AML-193 (cell line): Measurements from ENCODE around the gene LGR4.
"Not testable (repeated sequence)": the region's sequence is repeated elsewhere in the genome, so short reads cannot be mapped to it uniquely, and the experiment has no call there.

Experiments
- DNase-seq, 2 experiments: peaks; one replicate each; lab custom pipeline; 2025; lab: John Stamatoyannopoulos, UW

Gene LGR4

GRCh38 chr11:27348340-27348873 lies 124.2 kb downstream of the LGR4 start:
- DNase-seq = no peak

- no peak for DNase-seq
Measured at GRCh38 chr11:27347359-27348339, 124.9 kb downstream of the LGR4 start.

GRCh38 chr11:27339941-27340340 lies 132.6 kb downstream of the LGR4 start:
- DNase-seq = no peak

- not testable (repeated sequence) for DNase-seq
Measured at GRCh38 chr11:27334764-27335163, 137.8 kb downstream of the LGR4 start.

- DNase-seq = no peak
Measured at GRCh38 chr11:27331981-27332380, 140.6 kb downstream of the LGR4 start.

- DNase-seq = no peak
Measured at GRCh38 chr11:27330633-27331270, 141.8 kb downstream of the LGR4 start.

GRCh38 chr11:27329867-27330632 lies 142.5 kb downstream of the LGR4 start:
- DNase-seq = no peak

- DNase-seq = no peak
Measured at GRCh38 chr11:27328614-27329013, 144.0 kb downstream of the LGR4 start.

- not testable (repeated sequence) for DNase-seq
Measured at GRCh38 chr11:27327064-27327463, 145.5 kb downstream of the LGR4 start.

- DNase-seq = not testable (repeated sequence)
Measured at GRCh38 chr11:27322196-27322595, 150.4 kb downstream of the LGR4 start.

GRCh38 chr11:27321340-27321739 lies 151.2 kb downstream of the LGR4 start:
- DNase-seq = not testable (repeated sequence)

- no peak for DNase-seq
Measured at GRCh38 chr11:27319072-27319471, 153.5 kb downstream of the LGR4 start.

GRCh38 chr11:27317751-27318150 lies 154.8 kb downstream of the LGR4 start:
- DNase-seq = no peak
